A673 (cell line): ENCODE data around the gene LRRC8C. TPM values are rescaled to one million over a fixed set of nuclear protein-coding genes. Genes with fewer than 3 reads are reported as not detected.

Source experiments
- BruUV-seq: library from RNA; stranded (reverse); fragments of 400-500 nt; replicated peaks from 2 replicates; lab custom pipeline; 2021; lab: Mats Ljungman, UMichigan
- CTCF ChIA-PET: fragments of 300-600 bp; sonication (Branson Sonifier 250); formaldehyde crosslinking; loops from one replicate; lab custom pipeline; 2022; ENCODE audit warnings: antibody characterized with exemption; lab: Charles Lee
- POLR2A ChIA-PET: fragments of 300-600 bp; sonication (Branson Sonifier 250); formaldehyde crosslinking; loops from one replicate; lab custom pipeline; 2022; ENCODE audit warnings: antibody characterized with exemption; ENCODE audit not compliant: low non-redundant PET; lab: Charles Lee
- DNase-seq: peaks from one replicate; pipeline ENCODE4 v3.0.0-alpha.2; 2015; ENCODE audit warnings: low spot score
- H3K27ac ChIP-seq: fragments of 200-600 bp; sonication (generic); 2 replicates; pipeline ENCODE4 v1.5.1; 2016; ENCODE audit warnings: mixed run types, low read depth, mild to moderate bottlenecking, mixed read lengths, antibody characterized with exemption, low read length; ENCODE audit not compliant: poor library complexity, severe bottlenecking
- H3K27me3 ChIP-seq: fragments of 200-600 bp; sonication (generic); replicated peaks from 2 replicates; pipeline ENCODE4 v1.6.1; 2017; ENCODE audit warnings: mixed run types, low read depth, mild to moderate bottlenecking, mixed read lengths, antibody characterized with exemption, low read length; ENCODE audit not compliant: insufficient read depth, poor library complexity
- H3K36me3 ChIP-seq: fragments of 200-600 bp; sonication (generic); 2 replicates; pipeline ENCODE4 v1.6.1; 2016; ENCODE audit warnings: mixed run types, mild to moderate bottlenecking, mixed read lengths, antibody characterized with exemption, low read length; ENCODE audit not compliant: insufficient read depth, poor library complexity, severe bottlenecking
- H3K4me1 ChIP-seq: fragments of 200-600 bp; sonication (generic); 2 replicates; pipeline ENCODE4 v1.6.1; 2017; ENCODE audit warnings: mixed run types, mild to moderate bottlenecking, mixed read lengths, antibody characterized with exemption, low read length; ENCODE audit not compliant: insufficient read depth, poor library complexity, severe bottlenecking
- H3K4me3 ChIP-seq: fragments of 200-600 bp; sonication (generic); 2 replicates; pipeline ENCODE4 v1.5.1; 2016; ENCODE audit warnings: low read depth, mixed run types, mild to moderate bottlenecking, mixed read lengths, low read length; ENCODE audit not compliant: poor library complexity, severe bottlenecking
- H3K9me3 ChIP-seq: fragments of 200-600 bp; sonication (generic); 2 replicates; pipeline ENCODE4 v1.6.1; 2016; ENCODE audit warnings: mixed run types, low read depth, mild to moderate bottlenecking, mixed read lengths, antibody characterized with exemption, low read length; ENCODE audit not compliant: poor library complexity, severe bottlenecking
- EZH2 ChIP-seq: fragments of 200-600 bp; sonication (generic); IDR thresholded peaks from 2 replicates; pipeline ENCODE4 v1.6.1; 2017; ENCODE audit warnings: borderline replicate concordance, low read depth, mild to moderate bottlenecking, mixed read lengths, antibody characterized with exemption, low read length; ENCODE audit not compliant: poor library complexity, severe bottlenecking
- intact Hi-C: fragments of 100-400 bp; cut with micrococcal nuclease; formaldehyde crosslinking; loops from one replicate; pipeline ENCODE4 v1.10.0; 2022; ENCODE audit not compliant: unreplicated experiment
- total RNA-seq: library from RNA; stranded (reverse); gene quantifications from 2 replicates; pipeline ENCODE4 v1.2.3, GENCODE V29; 2021
- TF ChIP-seq, protein P1 (sequence below): fragments of 300-800, 200-600 bp; sonication (generic); conservative IDR thresholded peaks from 2 replicates; pipeline ENCODE4 v1.5.1; 2017; ENCODE audit warnings: low read depth, mild to moderate bottlenecking, antibody characterized with exemption, low read length, moderate library complexity, mixed read lengths

LRRC8C gene
- total RNA-seq, 1 experiment from 2014 or later: 6.9 TPM

DNA sequence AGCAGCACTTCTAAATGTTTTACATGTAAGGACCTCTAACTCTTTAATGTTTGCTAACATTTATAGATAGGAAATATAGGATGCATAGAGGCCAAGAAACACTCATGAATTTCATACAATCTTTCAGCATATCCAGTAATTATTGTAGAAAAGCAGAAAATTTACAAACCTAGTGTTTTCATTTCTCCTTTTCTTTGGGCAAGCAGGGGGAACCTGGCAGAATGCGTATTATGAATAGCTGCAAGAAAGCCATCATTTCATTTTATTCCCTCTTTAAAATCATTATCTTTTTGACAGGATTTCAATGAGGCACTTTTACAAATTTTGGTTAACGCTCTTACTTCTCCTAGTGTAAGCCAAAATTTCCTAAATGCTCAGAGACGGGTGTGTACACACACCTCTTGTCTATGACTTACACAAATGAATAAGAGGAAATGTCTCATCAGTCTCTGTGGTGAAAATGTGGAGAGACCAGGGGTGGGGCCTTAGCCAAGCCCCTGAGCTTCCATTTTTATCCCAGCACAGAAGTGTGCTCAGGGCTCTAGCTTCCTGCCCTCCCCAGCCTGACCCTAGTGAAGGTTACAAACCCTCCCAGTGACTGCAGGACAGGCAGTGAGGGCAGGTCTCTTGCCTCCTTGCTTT lies 91.6 kb downstream of the LRRC8C start:
- ChIA-PET POLR2A (no interaction called here), CTCF (no interaction called here)
- TF ChIP-seq, protein P1, sequence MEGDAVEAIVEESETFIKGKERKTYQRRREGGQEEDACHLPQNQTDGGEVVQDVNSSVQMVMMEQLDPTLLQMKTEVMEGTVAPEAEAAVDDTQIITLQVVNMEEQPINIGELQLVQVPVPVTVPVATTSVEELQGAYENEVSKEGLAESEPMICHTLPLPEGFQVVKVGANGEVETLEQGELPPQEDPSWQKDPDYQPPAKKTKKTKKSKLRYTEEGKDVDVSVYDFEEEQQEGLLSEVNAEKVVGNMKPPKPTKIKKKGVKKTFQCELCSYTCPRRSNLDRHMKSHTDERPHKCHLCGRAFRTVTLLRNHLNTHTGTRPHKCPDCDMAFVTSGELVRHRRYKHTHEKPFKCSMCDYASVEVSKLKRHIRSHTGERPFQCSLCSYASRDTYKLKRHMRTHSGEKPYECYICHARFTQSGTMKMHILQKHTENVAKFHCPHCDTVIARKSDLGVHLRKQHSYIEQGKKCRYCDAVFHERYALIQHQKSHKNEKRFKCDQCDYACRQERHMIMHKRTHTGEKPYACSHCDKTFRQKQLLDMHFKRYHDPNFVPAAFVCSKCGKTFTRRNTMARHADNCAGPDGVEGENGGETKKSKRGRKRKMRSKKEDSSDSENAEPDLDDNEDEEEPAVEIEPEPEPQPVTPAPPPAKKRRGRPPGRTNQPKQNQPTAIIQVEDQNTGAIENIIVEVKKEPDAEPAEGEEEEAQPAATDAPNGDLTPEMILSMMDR: no peak
- no peak for TF ChIP-seq EZH2
- Histone ChIP-seq H3K4me1 (peaks cover 43% of the 10 kb centered on the region), H3K27me3 (no peaks in the 10 kb centered on the region), H3K27ac (no peak overlapping the region), H3K4me3 (no peak overlapping the region), H3K9me3 (peaks cover 3% of the 10 kb centered on the region), H3K36me3 (no peaks in the 10 kb centered on the region)
- DNase-seq: no peak
- no TSS peak for BruUV-seq
- intact Hi-C loops: loop anchor here (5.0 kb wide), 1 partner anchor 33 kb away; no protein-coding TSS in a partner anchor

DNA sequence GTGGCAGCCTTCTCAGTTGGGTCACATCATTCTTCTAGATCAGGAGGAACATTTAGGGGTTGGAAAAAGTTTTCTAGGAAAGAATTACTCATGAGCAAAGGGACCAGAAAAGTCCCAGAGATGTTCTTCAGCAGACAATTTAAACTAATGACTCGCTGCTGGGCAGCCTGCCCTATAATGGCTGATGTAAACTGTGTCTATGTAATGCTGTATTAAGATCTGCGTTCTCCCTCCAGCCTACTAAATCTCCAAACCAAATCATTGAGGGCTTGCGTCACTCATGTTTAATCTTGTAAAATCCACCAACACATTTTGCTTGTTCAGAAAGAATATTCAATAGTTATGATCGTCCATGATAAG lies 92.1 kb downstream of the LRRC8C start:
- POLR2A ChIA-PET: no interaction called here
- TF ChIP-seq, protein P1: no peak
- TF ChIP-seq EZH2: no peak

DNA sequence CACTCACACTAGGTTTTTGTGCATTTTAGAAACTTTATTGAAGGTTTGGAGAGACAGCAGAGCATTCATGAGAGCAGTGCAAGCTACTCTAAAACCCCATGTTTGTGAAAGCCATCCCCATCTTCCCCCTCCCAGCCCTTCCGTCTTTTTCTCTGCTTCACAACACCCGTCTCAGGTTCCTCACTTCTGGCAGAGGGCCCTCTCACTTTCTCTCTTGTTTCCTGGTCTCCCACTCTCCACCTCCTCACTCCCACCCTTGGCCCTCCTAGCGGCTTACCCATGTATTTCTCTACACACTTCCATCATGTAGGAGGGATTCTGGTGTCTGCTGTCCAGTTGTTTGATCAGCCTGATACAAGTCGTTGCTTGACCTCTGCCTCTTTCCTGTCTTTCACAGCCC lies 92.7 kb downstream of the LRRC8C start:
- CTCF ChIA-PET: no interaction called here
- BruUV-seq: no TSS peak
- Histone ChIP-seq H3K36me3 (no peaks in the 10 kb centered on the region), H3K4me3 (no peak overlapping the region), H3K27ac (no peak overlapping the region), H3K9me3 (peaks cover 3% of the 10 kb centered on the region), H3K27me3 (no peaks in the 10 kb centered on the region), H3K4me1 (peaks cover 34% of the 10 kb centered on the region)
- POLR2A ChIA-PET: no interaction called here
- intact Hi-C loops: no loop called here
- no peak for DNase-seq
- TF ChIP-seq EZH2: no peak
- TF ChIP-seq, protein P1: no peak

More for the DNA sequence above, 92.1 kb downstream of the LRRC8C start:
- Histone ChIP-seq H3K9me3 (peaks cover 3% of the 10 kb centered on the region), H3K27ac (no peak overlapping the region), H3K27me3 (no peaks in the 10 kb centered on the region), H3K4me3 (no peak overlapping the region), H3K36me3 (no peaks in the 10 kb centered on the region), H3K4me1 (peaks cover 40% of the 10 kb centered on the region)
- CTCF ChIA-PET: no interaction called here
- no TSS peak for BruUV-seq
- intact Hi-C loops: no loop called here
- peak; percentile 52 for DNase-seq
